HG03139 (cell line): Measurements from ENCODE around the gene RPS6KL1.
"Not testable (repeated sequence)": the region's sequence is repeated elsewhere in the genome, so short reads cannot be mapped to it uniquely, and the experiment has no call there.

ENCODE experiments used
- ATAC-seq: cut with Tn5 transposase; IDR thresholded peaks from one replicate; pipeline ENCODE4 v1.9.1; 2021; ENCODE audit not compliant: unreplicated experiment

The RPS6KL1 gene

GRCh38 chr14:74937171-74937570, 14.1 kb upstream of the RPS6KL1 start:
- ATAC-seq = no peak

GRCh38 chr14:74936731-74937130, 13.7 kb upstream of the RPS6KL1 start:
- ATAC-seq = no peak

GRCh38 chr14:74936151-74936550, 13.1 kb upstream of the RPS6KL1 start:
- ATAC-seq = no peak

- ATAC-seq = no peak
Observed at GRCh38 chr14:74935360-74935680, 12.3 kb upstream of the RPS6KL1 start.

GRCh38 chr14:74934476-74935359, 11.7 kb upstream of the RPS6KL1 start:
- ATAC-seq = no peak

- no peak for ATAC-seq
Observed at GRCh38 chr14:74934041-74934440, 11.0 kb upstream of the RPS6KL1 start.

- not testable (repeated sequence) for ATAC-seq
Observed at GRCh38 chr14:74932936-74933335, 9.9 kb upstream of the RPS6KL1 start.

GRCh38 chr14:74932401-74932901, 9.4 kb upstream of the RPS6KL1 start:
- ATAC-seq = no peak

- not testable (repeated sequence) for ATAC-seq
Observed at GRCh38 chr14:74931744-74932143, 8.7 kb upstream of the RPS6KL1 start.

GRCh38 chr14:74929242-74929641, 6.2 kb upstream of the RPS6KL1 start:
- no peak for ATAC-seq

GRCh38 chr14:74927225-74927624, 4.2 kb upstream of the RPS6KL1 start:
- no peak for ATAC-seq

- no peak for ATAC-seq
Observed at GRCh38 chr14:74924061-74924460, 1.0 kb upstream of the RPS6KL1 start.

GRCh38 chr14:74921987-74922751, 891 bp downstream of the RPS6KL1 start:
- no peak for ATAC-seq

GRCh38 chr14:74921053-74921620, 1.9 kb downstream of the RPS6KL1 start:
- ATAC-seq = no peak

- no peak for ATAC-seq
Observed at GRCh38 chr14:74920281-74920680, 2.8 kb downstream of the RPS6KL1 start.

GRCh38 chr14:74919421-74920165, 3.5 kb downstream of the RPS6KL1 start:
- ATAC-seq = no peak

- no peak for ATAC-seq
Observed at GRCh38 chr14:74918380-74918779, 4.7 kb downstream of the RPS6KL1 start.

GRCh38 chr14:74917646-74918081, 5.4 kb downstream of the RPS6KL1 start:
- no peak for ATAC-seq

- ATAC-seq = no peak
Observed at GRCh38 chr14:74917178-74917543, 5.9 kb downstream of the RPS6KL1 start.

GRCh38 chr14:74915826-74916225, 7.2 kb downstream of the RPS6KL1 start:
- no peak for ATAC-seq

- no peak for ATAC-seq
Observed at GRCh38 chr14:74915426-74915825, 7.6 kb downstream of the RPS6KL1 start.
